NT2/D1 (cell line): ENCODE results near the gene LRRFIP1.

Source experiments
- SUZ12 ChIP-seq: IDR thresholded peaks from 2 replicates; pipeline ENCODE4 v1.6.1; 2011; ENCODE audit not compliant: insufficient read length, insufficient read depth; ENCODE audit errors: extremely low read depth
- YY1 ChIP-seq: IDR thresholded peaks from 2 replicates; pipeline ENCODE4 v1.6.1; 2011; ENCODE audit not compliant: insufficient read length, insufficient read depth
- ZNF274 ChIP-seq: IDR thresholded peaks from 2 replicates; pipeline ENCODE4 v1.6.1; 2011; ENCODE audit warnings: mild to moderate bottlenecking, low read depth, low read length

- TF ChIP-seq ZNF274, result no peak
- no peak for TF ChIP-seq SUZ12
- TF ChIP-seq YY1, result no peak
Observed at GRCh38 chr2:237702441-237703391, 75.3 kb downstream of the LRRFIP1 start.
